NCI-H1105 (cell line): ENCODE results near the gene COL4A3.

Experiments
- DNase-seq: peaks from one replicate; lab custom pipeline; 2025; lab: John Stamatoyannopoulos, UW

COL4A3 gene

GRCh38 chr2:227341553-227341952 lies 177.1 kb downstream of the COL4A3 start:
- DNase-seq: no peak

GRCh38 chr2:227344231-227344630 lies 179.8 kb downstream of the COL4A3 start:
- no peak for DNase-seq

GRCh38 chr2:227347117-227347516 lies 182.7 kb downstream of the COL4A3 start:
- DNase-seq: no peak

GRCh38 chr2:227348324-227348723 lies 183.9 kb downstream of the COL4A3 start:
- DNase-seq: no peak

DNA sequence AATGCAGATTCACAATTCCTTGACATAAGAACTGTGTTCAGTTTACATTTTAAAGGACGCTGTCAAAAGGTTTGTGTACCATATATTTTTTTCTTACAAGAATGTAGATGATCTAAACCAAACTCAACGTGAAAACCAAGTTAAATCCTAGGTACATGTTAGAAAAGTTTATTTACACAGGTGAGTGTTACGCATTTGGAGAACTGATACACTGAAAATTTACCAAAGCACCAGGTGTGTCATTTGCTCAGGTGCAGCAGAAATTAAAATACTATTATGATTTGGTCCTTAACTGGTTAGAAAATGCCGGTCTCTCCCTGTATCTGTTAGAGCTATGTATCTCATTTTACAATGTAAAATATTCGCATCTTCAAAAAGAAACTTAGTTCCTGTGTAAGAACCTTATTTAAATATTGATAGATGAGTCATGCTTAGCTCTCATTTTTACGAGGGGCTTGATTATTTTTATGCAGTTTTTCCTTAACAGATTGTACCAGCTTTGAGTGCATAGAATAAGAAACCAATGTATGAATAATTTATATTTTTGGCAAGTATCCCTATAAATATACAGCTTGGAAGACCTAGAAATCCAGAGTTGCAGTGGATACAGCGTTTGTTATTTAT lies 185.7 kb downstream of the COL4A3 start:
- no peak for DNase-seq

GRCh38 chr2:227351639-227352038 lies 187.2 kb downstream of the COL4A3 start:
- DNase-seq: no peak

DNA sequence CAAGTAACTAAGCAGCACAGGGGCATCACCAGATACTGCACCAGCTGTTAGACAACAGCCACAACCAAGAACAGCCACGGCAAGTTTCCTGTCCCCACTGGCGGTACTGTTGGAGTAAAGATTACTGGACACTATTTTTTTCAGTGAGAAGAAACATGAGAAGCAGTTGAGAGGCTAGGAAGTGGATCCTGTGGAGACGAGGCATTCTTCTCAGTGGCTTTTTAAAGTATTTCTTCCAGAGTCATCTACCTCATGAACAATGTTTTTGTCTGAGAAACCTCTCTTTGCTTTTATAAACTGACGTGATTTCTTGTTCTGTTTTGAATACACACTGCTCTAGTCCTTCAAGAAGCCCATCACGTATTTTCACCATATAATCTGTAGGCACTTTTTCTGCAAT lies 195.9 kb downstream of the COL4A3 start:
- no peak for DNase-seq

DNA sequence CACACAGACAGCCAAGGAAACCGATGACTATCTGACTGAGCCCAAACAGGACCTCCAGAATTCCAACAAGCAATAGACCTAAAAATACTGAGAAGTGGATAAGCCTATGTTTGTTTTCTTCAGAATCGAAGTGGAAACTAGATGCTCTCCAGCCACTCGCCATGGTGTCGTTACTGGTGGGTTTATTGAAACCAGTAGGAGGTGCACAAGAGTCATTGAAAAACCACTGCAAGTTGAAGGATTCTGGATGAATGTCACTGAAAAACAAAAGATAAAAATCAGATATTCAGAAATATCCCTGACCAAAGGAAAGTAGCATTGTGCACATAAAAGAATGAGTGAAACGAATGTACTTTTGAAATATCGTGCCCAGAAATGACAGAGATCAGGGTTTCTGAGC lies 199.3 kb downstream of the COL4A3 start:
- DNase-seq: no peak
